ENCODE measurements around the gene CDKL5.
"Not testable (repeated sequence)": the region's sequence is repeated elsewhere in the genome, so short reads cannot be mapped to it uniquely, and the experiment has no call there.

The CDKL5 gene

DNA sequence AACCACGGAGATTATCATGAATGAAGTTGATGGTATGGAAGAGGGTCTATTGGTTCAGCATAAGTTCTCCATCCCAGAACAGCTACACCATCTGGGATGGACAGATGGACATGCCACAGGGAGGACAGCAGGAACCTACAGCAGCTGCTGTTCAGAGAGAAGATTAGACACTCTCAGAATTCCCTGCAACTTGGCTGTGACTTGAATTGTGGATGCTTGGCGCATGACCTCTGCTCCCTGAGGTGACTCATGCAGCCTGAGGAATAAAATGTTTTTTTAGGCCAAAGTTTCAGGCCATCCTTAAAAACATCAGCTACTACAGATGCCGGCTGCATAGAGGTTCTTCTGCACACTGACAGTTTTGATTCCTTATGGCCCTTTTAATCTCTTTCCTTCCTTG lies 149.2 kb downstream of the CDKL5 start:
- H3K9ac ChIP-seq (ENCODE audit: low read length): no peak overlapping the region
- peaks cover 11% of the 10 kb centered on the region; the same call in 1 of the 2 replicates for H3K4me1 ChIP-seq (ENCODE audit: control insufficient read depth, insufficient read depth, low read length)
- H3K36me3 ChIP-seq (ENCODE audit: control insufficient read depth, insufficient read depth, low read length): 0 out of 2 replicates have a peak, but pooled peaks cover 3% of the 10 kb centered on the region
- no peak overlapping the region for H3K4me3 ChIP-seq (ENCODE audit: low read depth, low read length)
- H3K27ac ChIP-seq (ENCODE audit: low read depth, low read length): no peak overlapping the region
- no peaks in the 10 kb centered on the region for H3K9me3 ChIP-seq (ENCODE audit: control insufficient read depth, insufficient read depth, low read depth, low read length)
- H3K27me3 ChIP-seq (ENCODE audit: control insufficient read depth, insufficient read depth, low read length): no peaks in the 10 kb centered on the region

DNA sequence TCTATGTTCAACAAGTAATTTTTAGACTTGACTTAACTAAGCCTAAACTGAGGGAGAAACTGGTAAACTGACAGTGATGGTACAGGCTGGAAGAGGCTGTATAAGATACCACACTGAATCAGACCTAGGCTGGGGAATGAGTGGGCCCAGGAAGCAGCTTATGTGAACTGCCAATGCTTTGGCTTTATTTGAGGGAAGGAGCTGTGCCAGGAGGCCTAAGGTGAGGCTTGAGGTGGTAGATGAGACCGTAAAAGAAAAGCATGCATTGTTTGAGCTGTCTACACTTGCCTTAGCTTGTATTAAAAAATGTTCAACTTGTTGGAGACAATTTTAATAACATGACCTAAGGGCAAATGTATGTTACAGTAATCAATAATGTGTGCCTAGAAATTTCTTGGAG lies 150.3 kb downstream of the CDKL5 start:
- Histone ChIP-seq H3K36me3 (ENCODE audit: control insufficient read depth, insufficient read depth, low read length) (peaks cover 7% of the 10 kb centered on the region), H3K9me3 (ENCODE audit: control insufficient read depth, insufficient read depth, low read depth, low read length) (no peaks in the 10 kb centered on the region), H3K27ac (ENCODE audit: low read depth, low read length) (no peak overlapping the region), H3K9ac (ENCODE audit: low read length) (no peak overlapping the region), H3K4me1 (ENCODE audit: control insufficient read depth, insufficient read depth, low read length) (peaks cover 11% of the 10 kb centered on the region; the same call in 1 of the 2 replicates), H3K27me3 (ENCODE audit: control insufficient read depth, insufficient read depth, low read length) (no peaks in the 10 kb centered on the region), H3K4me3 (ENCODE audit: low read depth, low read length) (no peak overlapping the region)

DNA sequence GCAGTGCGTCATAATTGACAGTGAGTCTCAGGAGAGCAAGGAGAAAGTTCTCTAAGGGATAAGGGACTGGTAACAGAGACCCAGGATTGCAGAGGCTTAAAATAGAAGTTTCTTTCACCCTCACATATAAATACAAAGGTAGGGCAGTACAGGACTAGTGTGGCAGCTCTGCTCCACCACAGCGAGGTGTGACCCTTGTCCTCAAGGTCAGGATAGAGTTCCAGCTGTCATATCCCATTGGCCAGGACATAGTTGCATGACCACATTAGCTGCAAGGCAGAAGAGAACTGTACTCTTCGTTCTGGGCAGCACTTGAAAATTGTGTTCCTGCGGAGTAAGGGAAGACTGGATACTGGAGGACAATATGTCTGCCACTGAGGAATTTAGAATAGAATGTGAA lies 152.0 kb downstream of the CDKL5 start:
- no peak overlapping the region for H3K9ac ChIP-seq (ENCODE audit: low read length)
- H3K4me1 ChIP-seq (ENCODE audit: control insufficient read depth, insufficient read depth, low read length): peaks cover 3% of the 10 kb centered on the region; the same call in 1 of the 2 replicates
- H3K4me3 ChIP-seq (ENCODE audit: low read depth, low read length): no peak overlapping the region
- no peaks in the 10 kb centered on the region for H3K27me3 ChIP-seq (ENCODE audit: control insufficient read depth, insufficient read depth, low read length)
- H3K36me3 ChIP-seq (ENCODE audit: control insufficient read depth, insufficient read depth, low read length): peaks cover 11% of the 10 kb centered on the region
- H3K27ac ChIP-seq (ENCODE audit: low read depth, low read length): no peak overlapping the region
- no peaks in the 10 kb centered on the region for H3K9me3 ChIP-seq (ENCODE audit: control insufficient read depth, insufficient read depth, low read depth, low read length)

DNA sequence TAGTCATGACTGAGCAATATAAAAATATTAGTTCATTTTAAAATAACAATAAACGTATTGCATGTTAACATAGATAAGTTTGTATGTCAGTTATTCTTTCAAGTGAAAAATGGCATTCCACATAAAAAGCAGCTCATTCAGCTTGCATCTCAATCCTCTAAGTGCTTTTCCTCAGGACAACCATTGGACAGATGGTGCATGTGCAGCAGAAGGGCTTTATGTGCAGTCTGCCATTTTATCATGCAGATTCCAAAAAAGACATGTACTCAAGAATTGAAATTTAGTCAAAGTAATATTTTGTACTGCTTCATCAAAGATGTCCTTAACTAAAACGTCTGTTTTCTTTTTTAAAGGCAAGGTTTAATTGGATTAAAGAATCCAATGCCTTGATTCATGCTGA lies 153.1 kb downstream of the CDKL5 start:
- H3K9ac ChIP-seq (ENCODE audit: low read length): no peak overlapping the region

DNA sequence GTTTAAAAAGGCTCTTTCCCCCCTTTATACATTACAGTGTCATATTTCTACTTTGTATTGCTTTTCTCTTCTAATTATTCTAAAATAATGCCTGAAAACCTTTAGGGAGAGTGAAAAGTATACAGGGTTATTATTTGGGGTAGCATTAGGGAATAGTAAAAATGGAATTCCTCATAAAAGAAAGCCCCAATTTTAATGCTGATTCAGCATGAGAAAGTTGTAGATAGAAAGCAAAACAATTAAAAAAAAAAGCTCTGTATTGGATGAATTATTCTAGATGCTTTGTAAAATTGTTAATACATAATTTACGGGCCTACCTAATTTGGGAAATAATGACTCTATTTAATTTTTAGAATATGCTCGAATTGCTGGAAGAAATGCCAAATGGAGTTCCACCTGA lies 154.1 kb downstream of the CDKL5 start:
- H3K9ac ChIP-seq (ENCODE audit: low read length): no peak overlapping the region
- H3K27ac ChIP-seq (ENCODE audit: low read depth, low read length): no peak overlapping the region
- H3K27me3 ChIP-seq (ENCODE audit: control insufficient read depth, insufficient read depth, low read length): no peaks in the 10 kb centered on the region
- peaks cover 15% of the 10 kb centered on the region for H3K36me3 ChIP-seq (ENCODE audit: control insufficient read depth, insufficient read depth, low read length)
- no peak overlapping the region for H3K4me3 ChIP-seq (ENCODE audit: low read depth, low read length)
- H3K4me1 ChIP-seq (ENCODE audit: control insufficient read depth, insufficient read depth, low read length): no peaks in the 10 kb centered on the region
- H3K9me3 ChIP-seq (ENCODE audit: control insufficient read depth, insufficient read depth, low read depth, low read length): no peaks in the 10 kb centered on the region

More for the DNA sequence above, 153.1 kb downstream of the CDKL5 start:
- Histone ChIP-seq H3K27ac (ENCODE audit: low read depth, low read length) (no peak overlapping the region), H3K9me3 (ENCODE audit: control insufficient read depth, insufficient read depth, low read depth, low read length) (no peaks in the 10 kb centered on the region), H3K36me3 (ENCODE audit: control insufficient read depth, insufficient read depth, low read length) (peaks cover 11% of the 10 kb centered on the region), H3K4me3 (ENCODE audit: low read depth, low read length) (no peak overlapping the region), H3K27me3 (ENCODE audit: control insufficient read depth, insufficient read depth, low read length) (no peaks in the 10 kb centered on the region), H3K4me1 (ENCODE audit: control insufficient read depth, insufficient read depth, low read length) (peaks cover 2% of the 10 kb centered on the region; the same call in 1 of the 2 replicates)

DNA sequence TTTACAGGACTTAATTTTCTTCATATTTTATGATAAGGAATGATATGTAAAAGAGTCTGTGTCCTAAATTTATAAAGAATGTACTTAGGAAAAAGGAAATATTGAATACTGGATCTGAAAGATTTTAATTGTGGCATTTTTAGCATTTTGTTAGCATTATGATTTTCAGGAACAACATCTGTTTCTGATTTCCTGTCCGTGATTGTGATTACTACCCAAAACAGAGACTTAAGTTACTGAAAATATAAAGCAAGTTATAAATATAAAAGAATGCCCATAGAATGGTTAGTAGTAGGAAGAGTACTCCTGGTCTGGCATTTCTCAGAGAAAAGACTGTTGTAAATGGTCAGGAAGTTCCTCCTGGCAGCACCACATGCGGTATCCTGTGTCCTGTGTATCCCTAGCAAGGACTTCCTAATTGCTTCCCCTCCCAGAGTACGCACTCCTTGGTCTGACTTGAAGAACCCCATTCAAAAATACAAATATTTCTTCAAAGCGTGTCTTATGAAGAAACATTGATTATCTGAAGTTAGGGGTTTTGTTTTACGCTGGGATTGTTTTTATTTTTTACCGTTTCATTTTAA lies 157.6 kb downstream of the CDKL5 start:
- Histone ChIP-seq H3K4me1 (ENCODE audit: control insufficient read depth, insufficient read depth, low read length) (no peaks in the 10 kb centered on the region), H3K27me3 (ENCODE audit: control insufficient read depth, insufficient read depth, low read length) (no peaks in the 10 kb centered on the region), H3K27ac (ENCODE audit: low read depth, low read length) (no peak overlapping the region), H3K4me3 (ENCODE audit: low read depth, low read length) (no peak overlapping the region), H3K9ac (ENCODE audit: low read length) (no peak overlapping the region), H3K9me3 (ENCODE audit: control insufficient read depth, insufficient read depth, low read depth, low read length) (no peaks in the 10 kb centered on the region), H3K36me3 (ENCODE audit: control insufficient read depth, insufficient read depth, low read length) (peaks cover 29% of the 10 kb centered on the region)

DNA sequence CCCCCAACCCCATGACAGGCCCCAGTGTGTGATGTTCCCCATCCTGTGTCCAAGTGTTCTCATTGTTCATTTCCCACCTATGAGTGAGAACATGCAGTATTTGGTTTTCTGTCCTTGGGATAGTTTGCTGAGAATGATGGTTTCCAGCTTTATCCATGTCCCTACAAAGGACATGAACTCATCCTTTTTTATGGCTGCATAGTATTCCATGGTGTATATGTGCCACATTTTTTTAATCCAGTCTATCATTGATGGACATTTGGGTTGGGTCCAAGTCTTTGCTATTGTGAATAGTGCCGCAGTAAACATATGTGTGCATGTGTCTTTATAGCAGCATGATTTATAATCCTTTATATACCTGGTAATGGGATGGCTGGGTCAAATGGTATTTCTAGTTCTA lies 163.9 kb downstream of the CDKL5 start:
- H3K36me3 ChIP-seq (ENCODE audit: control insufficient read depth, insufficient read depth, low read length): peaks cover 33% of the 10 kb centered on the region
- not testable (repeated sequence) for H3K9ac ChIP-seq (ENCODE audit: low read length); H3K4me3 ChIP-seq (ENCODE audit: low read depth, low read length); H3K4me1 ChIP-seq (ENCODE audit: control insufficient read depth, insufficient read depth, low read length); H3K9me3 ChIP-seq (ENCODE audit: control insufficient read depth, insufficient read depth, low read depth, low read length); H3K27ac ChIP-seq (ENCODE audit: low read depth, low read length); H3K27me3 ChIP-seq (ENCODE audit: control insufficient read depth, insufficient read depth, low read length)

DNA sequence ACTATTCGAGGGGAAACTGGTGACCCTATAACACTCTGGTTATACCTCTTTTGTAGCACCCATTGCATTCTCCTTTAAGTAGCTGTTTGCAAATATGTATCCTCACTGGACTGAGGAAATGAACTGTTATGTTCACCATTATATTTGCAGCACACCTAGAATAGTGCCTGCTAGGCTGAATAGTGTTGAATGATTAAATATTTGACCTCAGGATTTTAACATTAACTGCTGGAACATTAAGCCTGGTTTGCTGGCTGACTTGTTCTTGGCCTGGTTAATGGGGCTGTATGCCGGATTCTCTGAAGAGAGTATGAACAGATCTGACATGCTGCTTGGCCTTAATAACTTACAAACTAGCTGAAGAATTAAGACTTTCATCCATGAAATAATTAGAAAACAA lies 166.4 kb downstream of the CDKL5 start:
- Histone ChIP-seq H3K9ac (ENCODE audit: low read length) (no peak overlapping the region), H3K4me1 (ENCODE audit: control insufficient read depth, insufficient read depth, low read length) (no peaks in the 10 kb centered on the region), H3K4me3 (ENCODE audit: low read depth, low read length) (no peak overlapping the region), H3K9me3 (ENCODE audit: control insufficient read depth, insufficient read depth, low read depth, low read length) (no peaks in the 10 kb centered on the region), H3K27ac (ENCODE audit: low read depth, low read length) (no peak overlapping the region), H3K36me3 (ENCODE audit: control insufficient read depth, insufficient read depth, low read length) (peaks cover 16% of the 10 kb centered on the region), H3K27me3 (ENCODE audit: control insufficient read depth, insufficient read depth, low read length) (no peaks in the 10 kb centered on the region)

DNA sequence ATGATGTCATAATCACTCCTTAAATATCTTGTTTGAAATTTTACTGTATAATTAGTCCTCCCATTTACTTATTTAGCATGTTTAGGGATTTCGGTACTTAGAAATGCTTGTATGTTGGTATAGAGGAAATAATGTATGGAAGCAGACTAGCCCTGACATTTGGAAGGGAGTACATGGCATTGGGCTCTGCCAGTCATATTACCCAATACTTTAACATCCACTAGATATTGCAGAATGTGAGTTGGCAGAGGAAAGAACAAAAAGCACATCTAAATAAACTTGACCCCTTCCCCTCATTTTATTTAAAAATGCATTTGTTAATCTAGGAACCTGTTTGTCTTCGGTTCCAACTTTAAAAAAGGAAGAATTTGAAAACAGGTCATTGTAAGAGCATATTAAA lies 168.7 kb downstream of the CDKL5 start:
- H3K27ac ChIP-seq (ENCODE audit: low read depth, low read length): no peak overlapping the region
- H3K9me3 ChIP-seq (ENCODE audit: control insufficient read depth, insufficient read depth, low read depth, low read length): no peaks in the 10 kb centered on the region
- no peak overlapping the region for H3K4me3 ChIP-seq (ENCODE audit: low read depth, low read length)
- peaks cover 16% of the 10 kb centered on the region for H3K36me3 ChIP-seq (ENCODE audit: control insufficient read depth, insufficient read depth, low read length)
- H3K9ac ChIP-seq (ENCODE audit: low read length): no peak overlapping the region
- no peaks in the 10 kb centered on the region for H3K27me3 ChIP-seq (ENCODE audit: control insufficient read depth, insufficient read depth, low read length)
- H3K4me1 ChIP-seq (ENCODE audit: control insufficient read depth, insufficient read depth, low read length): no peaks in the 10 kb centered on the region

DNA sequence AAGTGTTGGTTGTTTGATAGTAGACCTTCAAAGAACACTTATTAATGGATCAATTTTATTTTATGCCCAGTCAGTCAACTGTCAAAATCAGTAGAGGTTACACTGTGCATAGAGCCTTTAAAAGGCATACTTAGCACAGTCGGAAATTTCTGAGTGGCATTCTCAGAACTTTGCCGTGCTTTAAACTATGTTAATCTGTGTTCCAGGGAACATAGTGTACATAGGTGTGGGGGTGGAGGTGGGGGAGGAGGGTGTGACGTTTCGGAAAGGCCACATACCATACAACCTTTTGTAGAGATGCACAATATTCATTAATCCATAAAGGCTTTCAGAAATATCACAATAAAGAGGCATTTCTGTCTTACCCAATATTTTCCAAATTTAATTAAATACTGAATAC lies 170.7 kb downstream of the CDKL5 start:
- no peaks in the 10 kb centered on the region for H3K9me3 ChIP-seq (ENCODE audit: control insufficient read depth, insufficient read depth, low read depth, low read length)
- no peaks in the 10 kb centered on the region for H3K4me1 ChIP-seq (ENCODE audit: control insufficient read depth, insufficient read depth, low read length)
- no peaks in the 10 kb centered on the region for H3K27me3 ChIP-seq (ENCODE audit: control insufficient read depth, insufficient read depth, low read length)
- H3K27ac ChIP-seq (ENCODE audit: low read depth, low read length): no peak overlapping the region
- no peak overlapping the region for H3K9ac ChIP-seq (ENCODE audit: low read length)
- H3K4me3 ChIP-seq (ENCODE audit: low read depth, low read length): no peak overlapping the region
- H3K36me3 ChIP-seq (ENCODE audit: control insufficient read depth, insufficient read depth, low read length): peaks cover 28% of the 10 kb centered on the region

DNA sequence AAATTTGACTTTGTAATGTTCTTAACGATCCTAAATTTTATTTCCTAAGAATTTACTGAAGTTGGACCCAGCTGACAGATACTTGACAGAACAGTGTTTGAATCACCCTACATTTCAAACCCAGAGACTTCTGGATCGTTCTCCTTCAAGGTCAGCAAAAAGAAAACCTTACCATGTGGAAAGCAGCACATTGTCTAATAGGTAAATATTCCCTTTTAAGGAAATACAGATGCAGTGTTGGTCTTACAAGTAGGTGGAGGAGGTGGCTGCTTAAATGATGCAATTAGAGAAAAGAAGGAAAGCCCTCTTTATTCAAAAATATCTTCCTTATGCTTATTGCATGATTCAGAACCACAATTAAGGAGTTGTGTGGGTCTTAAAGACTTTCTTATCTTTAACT lies 173.0 kb downstream of the CDKL5 start:
- peaks cover 29% of the 10 kb centered on the region for H3K36me3 ChIP-seq (ENCODE audit: control insufficient read depth, insufficient read depth, low read length)
- no peak overlapping the region for H3K4me3 ChIP-seq (ENCODE audit: low read depth, low read length)
- no peak overlapping the region for H3K27ac ChIP-seq (ENCODE audit: low read depth, low read length)
- no peaks in the 10 kb centered on the region for H3K27me3 ChIP-seq (ENCODE audit: control insufficient read depth, insufficient read depth, low read length)
- no peak overlapping the region for H3K9ac ChIP-seq (ENCODE audit: low read length)
- H3K4me1 ChIP-seq (ENCODE audit: control insufficient read depth, insufficient read depth, low read length): no peaks in the 10 kb centered on the region
- no peaks in the 10 kb centered on the region for H3K9me3 ChIP-seq (ENCODE audit: control insufficient read depth, insufficient read depth, low read depth, low read length)

DNA sequence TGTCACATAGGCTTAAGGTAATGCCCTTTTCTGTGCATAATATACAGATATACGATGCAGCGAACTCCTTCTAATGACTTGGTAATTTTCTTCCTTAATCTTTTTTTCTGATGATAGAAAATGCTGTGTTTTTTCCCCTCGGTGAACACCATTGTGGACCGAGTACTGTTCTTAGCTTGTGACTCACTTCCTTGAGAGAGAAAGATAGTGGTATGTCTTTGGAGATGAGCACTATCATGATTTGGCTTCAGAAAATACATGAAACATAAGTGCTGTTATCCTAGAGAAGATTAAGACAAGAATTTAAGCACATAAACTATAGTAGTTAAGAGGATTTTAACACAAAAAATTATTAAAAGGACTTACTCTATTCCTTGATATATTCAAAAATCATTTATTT lies 182.6 kb downstream of the CDKL5 start:
- Histone ChIP-seq H3K9me3 (ENCODE audit: control insufficient read depth, insufficient read depth, low read depth, low read length) (no peaks in the 10 kb centered on the region), H3K36me3 (ENCODE audit: control insufficient read depth, insufficient read depth, low read length) (peaks cover 58% of the 10 kb centered on the region)

More for the DNA sequence above, 182.6 kb downstream of the CDKL5 start:
- Histone ChIP-seq H3K4me3 (ENCODE audit: low read depth, low read length) (no peak overlapping the region), H3K4me1 (ENCODE audit: control insufficient read depth, insufficient read depth, low read length) (no peaks in the 10 kb centered on the region), H3K9ac (ENCODE audit: low read length) (no peak overlapping the region), H3K27ac (ENCODE audit: low read depth, low read length) (no peak overlapping the region), H3K27me3 (ENCODE audit: control insufficient read depth, insufficient read depth, low read length) (no peaks in the 10 kb centered on the region)

All from HUES6 (cell line).